Amygdala (tissue), 56 donors: ENCODE results near the gene GCN1.
"Not testable (repeated sequence)": the region's sequence is repeated elsewhere in the genome, so short reads cannot be mapped to it uniquely, and the experiment has no call there.

Source experiments
- DNase-seq, 56 donors: peaks; one replicate each; lab custom pipeline; 2025; lab: John Stamatoyannopoulos, UW

Gene GCN1

DNA sequence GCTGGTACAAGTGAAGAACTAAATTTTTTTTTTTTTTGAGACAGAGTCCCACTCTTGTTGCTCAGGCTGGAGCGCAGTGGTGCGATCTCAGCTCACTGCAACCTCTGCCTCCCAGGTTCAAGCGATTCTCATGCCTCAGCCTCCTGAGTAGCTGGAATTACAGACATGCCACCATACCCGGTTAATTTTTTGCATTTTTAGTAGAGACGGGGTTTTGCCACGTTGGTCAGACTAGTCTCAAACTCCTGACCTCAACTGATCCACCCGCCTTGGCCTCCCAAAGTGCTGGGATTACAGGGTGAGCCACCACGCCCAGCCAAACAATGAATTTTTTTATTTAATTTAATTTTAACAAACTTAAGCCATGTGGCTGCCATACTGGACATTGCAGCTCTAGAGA lies 1.2 kb downstream of the GCN1 start:
- not testable (repeated sequence) for DNase-seq

DNA sequence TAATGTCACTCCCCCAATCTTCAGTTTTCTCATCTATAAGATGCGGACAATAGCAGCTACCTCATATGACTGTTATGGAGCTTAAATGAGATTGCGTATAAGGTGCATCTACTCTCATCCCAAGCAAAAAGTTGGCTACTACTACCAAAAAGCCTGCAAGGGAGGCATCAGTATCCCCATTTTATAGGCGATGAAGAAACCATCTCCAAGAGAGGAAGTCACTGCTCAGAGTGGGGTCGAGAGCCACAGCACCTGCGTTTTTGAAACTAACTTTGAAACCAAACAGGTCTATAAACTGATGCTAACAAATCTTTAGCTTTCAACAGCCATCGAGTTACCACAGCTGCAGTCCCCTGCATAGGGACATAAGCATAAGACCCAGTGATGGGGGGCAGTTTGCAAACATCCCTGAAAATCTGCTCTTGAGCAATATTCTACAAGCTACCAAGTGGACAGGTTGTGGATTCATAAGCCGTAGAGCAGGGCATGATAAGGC lies 3.5 kb downstream of the GCN1 start:
- DNase-seq: no peak

DNA sequence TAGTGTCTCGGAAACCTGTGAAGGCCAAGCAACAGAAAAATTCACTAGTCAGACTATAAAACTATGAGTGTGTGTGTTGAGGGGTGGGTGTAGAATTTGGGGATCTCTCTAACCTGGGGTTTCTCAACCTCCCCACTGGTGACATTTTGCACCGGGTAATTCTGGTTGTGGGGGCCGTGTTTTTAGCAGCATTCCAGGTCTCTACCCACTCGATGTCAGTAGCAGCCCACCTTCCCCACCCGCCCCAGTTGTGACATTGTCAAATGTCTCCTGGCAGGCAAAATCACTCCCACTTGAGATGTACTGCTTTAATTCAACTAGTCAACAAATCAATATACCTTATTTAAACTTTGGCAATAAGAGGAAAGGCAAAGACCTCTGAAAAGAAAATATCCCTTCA lies 4.1 kb downstream of the GCN1 start:
- no peak for DNase-seq

DNA sequence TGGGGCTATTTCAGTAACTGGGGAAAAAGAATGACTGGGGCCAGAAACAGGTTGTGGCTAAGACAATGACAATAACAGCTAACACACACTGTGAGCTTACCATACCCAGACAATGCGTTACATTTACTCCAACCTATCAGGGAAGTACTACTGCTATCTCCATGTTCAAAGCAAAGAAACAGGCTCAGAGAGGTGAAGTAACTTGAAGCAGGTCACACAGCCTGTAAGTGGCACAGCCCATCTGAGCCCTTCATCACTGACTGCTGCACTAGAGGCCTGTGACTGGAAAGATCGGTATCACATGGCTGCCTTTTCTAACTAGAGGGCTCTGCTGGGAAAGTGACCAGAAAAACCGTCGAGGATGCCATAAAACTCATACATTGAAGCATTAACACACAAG lies 7.9 kb downstream of the GCN1 start:
- DNase-seq: no peak

DNA sequence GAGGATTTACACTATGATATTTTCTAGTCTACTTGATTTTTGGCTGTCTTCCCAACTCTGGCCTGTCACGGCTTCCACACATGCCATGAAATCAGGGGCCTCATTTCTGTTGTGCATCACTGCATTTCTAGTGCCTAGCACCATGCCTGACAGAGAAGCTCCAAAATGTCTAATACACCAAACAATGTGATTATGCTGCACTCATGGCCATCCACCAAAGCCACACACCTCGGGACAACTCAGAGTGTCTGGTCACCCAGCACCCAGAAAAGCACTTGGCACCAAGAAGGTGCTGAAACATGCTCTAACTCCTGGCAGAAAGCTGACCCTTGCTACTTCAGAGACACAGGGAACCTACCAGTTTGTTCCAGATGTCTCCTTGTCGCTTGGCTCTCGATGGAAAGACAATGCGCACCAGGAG lies 11.3 kb downstream of the GCN1 start:
- no peak for DNase-seq

DNA sequence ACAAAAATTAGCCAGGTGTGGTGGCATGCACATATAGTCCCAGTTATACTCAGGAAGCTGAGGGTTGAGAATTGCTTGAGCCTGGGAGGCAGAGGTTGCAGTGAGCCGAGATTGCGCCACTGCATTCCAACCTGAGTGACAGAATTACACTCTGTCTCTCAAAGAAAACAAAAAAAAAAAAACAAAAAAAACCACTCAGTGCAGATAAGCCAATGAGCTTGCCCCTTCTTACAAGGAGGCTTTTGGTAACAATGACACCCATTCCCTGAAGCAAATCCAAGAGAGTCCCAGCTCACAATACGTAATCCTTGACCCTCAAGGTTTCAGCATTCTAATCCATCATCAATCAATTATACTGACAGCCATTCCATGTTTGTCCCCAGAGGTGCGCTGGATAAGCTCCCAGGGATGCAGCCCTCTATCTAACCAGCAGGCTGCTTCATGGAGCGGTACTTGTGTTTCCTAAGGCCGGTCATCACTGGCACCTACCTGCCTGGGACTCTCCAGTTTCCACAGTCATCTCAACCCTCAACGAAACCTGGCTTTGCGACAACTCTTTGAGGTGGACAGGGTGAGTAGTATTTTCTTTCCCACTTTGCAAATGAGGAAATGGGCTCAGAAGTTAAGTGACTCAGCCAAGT lies 12.4 kb downstream of the GCN1 start:
- DNase-seq: no peak

DNA sequence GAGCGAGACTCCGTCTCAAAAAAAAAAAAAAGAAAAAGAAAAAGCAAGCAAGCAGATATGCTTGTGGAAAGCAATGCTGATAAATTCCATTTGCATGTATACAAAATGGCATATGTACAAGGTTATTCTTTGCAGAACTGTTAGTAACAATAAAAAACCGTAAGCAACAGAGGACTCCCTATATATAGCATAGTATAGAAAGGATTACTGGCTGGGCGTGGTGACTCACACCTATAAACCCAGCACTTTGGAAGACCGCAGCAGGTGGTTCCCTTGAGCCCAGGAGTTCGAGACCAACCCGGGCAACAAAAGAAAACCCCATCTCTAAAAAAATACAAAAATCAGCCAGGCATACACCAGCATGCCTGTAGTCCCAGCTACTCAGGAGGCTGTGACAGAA lies 13.5 kb downstream of the GCN1 start:
- no peak for DNase-seq

DNA sequence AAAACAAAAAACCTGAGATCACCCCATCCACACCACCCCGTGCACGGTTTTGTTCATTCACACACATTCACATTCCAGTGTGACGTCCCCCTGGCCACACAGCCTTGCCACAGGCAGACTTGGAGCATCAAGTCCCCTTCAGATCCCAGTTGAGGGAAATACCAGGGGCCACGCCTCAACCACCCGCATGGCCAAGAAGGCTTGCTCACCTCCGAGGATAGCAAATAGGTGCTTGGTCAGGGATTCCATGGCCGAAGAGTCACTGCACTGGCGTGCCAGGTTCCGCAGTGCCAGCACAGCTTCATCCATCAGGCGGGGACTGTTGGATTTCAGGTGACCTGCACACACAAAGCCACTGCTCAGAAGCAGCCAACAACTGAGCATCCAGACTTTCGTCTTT lies 19.0 kb downstream of the GCN1 start:
- DNase-seq: no peak

DNA sequence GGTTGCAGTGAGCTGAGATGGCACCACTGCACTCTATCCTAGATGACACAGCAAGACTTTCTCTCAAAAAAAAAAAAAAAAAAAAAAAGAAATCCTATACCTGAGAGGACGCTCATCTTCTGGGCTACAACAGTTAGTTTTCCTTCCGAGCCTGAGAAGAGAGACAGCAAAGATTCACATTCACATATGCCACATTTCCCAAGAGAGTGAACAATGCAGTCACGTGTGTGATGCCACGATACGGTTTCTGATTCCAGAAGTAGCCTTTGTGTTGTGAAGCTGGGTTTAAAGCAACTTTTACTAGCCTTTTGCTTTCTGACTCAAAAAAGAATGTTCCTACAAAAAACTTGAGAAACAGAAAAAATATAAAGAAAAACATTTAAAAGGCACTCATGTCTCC lies 19.5 kb downstream of the GCN1 start:
- no peak for DNase-seq

DNA sequence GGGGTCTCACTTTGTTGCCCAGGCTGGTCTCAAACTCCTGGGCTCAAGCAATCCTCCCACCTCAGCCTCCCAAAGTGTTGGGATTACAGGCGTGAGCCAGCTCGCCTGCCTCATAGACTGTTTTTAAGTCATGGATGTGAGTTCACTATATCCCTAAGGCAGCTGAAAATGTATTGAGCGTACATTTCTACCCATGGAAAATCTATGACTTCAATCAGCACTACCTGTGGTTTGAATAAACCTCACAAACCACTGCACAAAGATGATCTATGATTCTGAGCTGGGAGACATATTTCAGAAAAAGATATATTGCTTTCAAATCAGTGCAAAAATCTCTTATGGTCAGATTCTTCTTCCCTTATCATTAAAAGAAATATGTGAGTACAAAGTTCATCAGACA lies 22.5 kb downstream of the GCN1 start:
- DNase-seq: no peak

DNA sequence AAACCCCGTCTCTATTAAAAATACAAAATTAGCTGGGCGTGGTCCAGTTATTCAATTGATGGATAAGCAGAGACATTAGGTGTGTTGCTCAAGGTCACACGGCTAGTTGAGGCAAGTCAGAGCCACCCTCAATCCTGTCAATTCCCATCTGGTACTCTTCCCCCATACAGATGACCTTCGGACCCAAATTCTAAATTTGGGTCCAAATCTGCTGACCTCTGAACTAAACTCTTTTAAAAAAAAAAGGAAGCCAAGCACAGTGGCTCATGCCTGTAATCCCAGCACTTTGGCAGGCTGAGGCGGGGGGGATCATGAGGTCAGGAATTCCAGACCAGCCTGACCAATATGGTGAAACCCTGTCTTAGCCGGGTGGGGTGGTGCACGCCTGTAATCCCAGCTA lies 23.9 kb downstream of the GCN1 start:
- DNase-seq: no peak

DNA sequence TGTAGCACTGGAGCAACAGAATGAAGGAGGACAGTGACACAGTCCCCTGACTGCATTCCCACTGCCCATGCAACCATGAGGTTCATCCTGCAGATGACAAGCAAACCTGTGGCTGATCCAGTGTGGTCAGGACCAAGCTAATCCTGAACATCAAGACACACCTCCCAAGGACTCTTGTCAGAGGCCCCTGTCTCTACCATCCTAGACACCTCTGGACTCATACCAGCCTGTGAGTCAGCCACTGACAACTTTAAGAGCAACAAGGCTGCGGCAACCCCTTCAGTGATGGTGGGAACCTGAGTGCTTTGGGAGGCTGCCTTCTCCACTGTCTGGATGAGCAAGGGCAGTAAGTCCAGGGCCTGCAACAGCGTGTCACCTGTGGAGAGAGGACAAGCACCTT lies 24.6 kb downstream of the GCN1 start:
- no peak for DNase-seq

DNA sequence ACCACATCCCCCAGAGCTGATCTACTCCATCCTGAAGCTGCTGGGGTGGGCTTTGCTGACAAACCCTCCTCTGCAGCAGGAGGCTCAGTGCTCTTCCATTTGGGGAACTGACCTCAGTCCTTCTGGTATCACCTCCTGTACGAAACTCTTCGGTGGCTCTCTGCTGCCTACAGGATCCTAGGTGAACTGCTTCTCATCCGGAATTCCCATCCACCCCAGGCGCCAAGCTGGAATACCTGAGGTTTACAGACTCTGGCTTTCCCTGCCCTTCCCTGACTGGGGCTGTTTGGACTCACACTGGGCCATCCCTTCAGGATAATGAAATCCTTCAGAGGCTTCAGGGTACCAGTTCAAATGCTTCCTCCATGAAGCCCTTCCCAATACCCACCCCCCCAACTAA lies 26.2 kb downstream of the GCN1 start:
- no peak for DNase-seq

DNA sequence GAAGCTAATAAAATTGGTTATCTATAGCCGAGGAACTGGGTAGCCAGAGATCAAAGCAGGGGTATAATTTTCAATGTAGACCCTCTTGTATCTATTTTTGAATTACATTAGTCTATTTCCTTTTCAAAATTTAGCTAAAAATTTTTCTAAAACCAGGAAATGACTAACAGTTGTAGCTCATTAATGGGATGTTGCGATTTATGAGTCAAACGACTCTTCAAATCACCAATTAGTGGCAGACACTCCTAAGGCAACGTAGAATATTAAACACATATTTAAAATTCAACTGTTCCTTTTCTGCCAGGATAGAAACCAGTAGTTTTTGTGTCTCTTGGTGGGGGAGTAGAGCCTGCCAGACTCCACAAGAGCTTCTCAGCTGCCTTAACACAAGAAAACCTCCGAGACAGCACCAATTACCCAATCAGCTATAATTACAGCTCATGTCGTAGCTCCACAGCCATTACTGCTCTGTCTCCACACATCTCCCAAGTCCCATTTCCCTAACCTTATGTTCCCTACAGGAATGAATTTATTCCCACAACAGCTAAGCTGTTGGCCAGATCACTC lies 26.9 kb downstream of the GCN1 start:
- peak in 1 of 56 donors; percentile 17 for DNase-seq

DNA sequence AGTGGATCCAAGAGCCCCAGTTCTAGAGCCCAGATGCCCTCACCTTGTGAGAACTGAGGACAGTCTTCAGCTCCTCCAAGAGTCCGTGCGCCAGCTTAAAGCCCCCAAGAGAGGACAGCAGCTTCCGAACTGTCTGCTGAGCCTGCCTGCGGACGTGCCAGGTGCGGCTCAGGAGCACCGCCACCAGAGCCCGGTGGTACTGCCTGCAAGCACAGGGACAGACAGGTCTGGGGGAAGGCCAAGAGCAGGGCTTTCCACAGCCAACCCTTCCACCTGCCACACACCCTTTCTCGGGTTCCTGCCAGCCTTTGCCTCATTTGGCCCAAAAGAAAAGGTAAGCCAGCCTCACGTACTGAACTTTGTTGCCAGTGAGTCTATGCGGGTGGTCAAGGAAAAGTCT lies 30.2 kb downstream of the GCN1 start:
- DNase-seq: no peak

DNA sequence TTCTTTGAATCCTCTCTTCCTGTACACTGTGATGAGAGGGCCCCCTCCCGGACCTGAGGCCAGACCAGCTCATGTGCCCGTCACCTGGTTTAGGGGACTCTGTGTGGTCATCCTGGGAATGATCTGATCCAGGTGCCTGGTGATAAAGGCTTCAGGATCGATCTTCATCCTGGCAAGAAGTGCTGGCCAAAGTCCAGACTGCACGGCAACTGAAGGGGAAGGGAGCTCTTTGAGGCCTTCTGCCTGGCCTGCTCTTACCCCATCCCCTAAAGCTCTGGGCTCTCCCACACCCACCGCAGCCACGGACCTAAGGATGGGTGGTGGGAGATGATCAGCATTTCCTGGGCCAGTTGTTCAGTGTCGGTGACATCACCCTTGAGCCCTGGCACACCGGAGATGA lies 31.8 kb downstream of the GCN1 start:
- DNase-seq: no peak

DNA sequence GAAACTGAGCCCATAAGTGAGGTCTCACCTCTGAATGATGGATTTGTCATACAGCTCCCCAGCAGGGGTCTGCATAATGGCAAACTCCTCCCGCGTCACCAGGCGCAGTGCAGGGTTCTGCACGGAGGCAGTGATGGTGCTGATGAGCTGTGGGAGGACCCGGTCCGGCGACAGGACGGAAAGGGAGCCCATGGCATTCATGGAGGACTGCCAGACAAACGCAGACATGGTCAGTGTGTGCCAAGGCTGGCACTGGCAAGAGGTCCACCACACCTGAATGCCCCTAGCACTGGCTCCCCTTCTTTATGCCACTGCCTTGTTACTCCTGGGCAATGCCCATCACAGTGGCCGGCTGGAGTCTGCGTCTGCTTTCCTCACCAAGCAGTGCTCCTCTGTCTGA lies 32.7 kb downstream of the GCN1 start:
- no peak for DNase-seq

DNA sequence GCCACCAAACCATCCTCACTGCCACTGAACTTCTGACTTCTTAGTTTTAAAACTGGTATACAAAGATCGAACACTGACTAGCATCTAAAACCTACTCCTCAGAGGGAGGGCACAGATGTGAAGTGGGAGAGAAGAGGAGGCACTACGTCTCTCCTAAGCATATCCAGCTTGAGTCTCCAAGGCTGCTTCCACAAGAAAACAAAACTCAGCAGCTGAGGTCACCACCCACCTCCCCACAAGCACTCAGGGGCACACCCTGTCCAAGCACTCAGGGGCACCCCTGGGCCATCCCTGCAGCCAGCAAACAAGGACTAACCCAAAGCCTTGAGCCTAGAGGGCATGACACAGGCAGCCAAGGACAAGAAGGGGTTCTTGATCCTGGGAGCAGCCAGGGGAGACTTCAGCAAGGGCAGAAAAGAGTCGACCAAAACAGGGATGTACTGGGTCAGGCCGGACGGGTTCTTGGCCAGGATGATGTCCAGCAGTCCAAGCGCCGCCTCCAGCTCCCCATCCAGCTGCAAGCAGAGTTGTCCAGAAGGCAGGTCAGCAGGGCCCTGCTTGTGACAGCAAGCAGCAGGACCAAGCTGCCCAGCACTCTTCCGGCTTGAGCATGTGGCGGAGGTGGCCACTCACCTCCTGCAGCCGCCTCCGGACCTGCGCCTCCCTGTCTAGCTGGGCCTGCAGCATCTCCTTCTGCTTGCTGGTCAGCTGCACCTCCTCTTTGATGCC lies 34.8 kb downstream of the GCN1 start:
- no peak for DNase-seq

DNA sequence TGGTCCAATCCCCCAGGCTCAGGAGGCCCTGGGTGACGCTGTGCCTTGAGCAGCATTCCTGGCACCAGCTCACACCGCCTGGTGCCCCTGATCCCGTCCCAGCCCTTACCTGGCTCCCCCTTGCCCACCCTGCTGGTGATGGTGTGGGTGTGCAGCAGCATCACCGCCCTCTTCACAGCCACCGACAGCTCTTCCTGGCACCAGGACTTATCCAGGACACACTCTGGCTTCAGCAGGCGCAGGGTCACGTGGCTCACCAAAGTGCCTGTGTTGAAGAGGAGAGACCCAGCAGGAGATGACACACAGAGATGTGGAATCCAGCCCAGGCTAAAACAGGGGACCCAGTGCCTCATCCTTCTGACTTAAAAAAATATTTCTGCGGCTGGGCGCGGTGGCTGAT lies 36.2 kb downstream of the GCN1 start:
- no peak for DNase-seq

DNA sequence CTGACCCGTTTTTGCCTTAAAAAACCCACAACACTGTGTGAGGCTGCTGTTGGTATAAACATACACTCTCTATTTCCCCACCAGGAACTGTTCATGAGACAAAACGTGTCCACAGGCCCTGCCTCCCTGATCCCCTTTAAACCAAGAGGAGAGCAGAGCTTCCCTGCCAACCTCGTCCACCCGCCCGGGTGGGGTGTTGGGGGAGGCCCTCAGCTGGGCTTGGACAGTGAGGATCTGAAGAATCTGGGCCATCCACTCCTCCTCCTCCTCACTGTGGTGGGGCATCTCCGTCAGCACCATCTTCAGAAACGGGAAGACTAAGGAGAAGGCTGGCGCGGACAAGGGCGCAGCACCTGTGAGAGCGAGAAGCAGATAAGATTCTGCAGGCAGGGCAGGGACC lies 36.8 kb downstream of the GCN1 start:
- no peak for DNase-seq

DNA sequence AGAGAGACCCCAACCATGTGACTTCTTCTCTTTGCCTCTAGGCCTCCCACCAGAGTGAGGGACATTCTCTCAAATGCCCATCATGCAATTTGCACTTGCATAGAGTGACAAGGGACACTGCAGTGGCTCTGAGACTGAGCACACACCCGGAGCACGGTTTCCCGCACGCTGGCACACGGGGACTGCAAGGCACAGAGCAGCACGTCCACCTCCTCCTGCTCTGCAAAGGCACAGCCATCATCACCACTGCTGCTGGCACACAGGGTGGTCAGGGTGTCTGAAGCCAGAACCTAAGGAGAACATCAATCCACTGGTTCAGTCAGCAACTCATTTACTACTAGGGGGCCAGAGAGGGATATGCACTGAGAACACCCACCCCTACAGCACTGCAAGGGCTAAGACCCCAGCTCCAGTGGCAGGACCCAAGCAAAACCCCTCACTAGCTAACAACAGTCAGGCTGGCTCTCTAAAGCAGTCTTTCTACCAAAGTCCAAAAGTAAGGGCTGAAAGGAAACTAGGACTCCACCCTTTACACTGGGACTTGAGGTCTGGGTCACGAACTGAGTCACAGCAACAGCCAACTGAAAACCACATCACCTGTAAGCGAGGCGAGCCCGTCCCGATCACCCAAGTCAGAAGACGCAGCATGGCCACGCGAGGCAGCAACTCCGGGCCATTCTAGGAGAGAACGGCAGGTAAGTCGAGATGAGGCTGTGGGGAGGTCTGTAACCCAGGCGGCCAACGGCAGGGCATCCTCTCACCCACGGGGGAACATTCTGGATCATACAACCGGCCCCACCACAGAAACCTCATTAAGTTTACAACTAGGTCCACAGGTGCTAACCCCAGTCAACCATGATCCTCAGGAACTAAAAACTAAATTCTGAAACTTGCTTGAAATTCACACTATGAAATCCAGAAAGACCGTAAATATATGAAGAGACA lies 37.9 kb downstream of the GCN1 start:
- DNase-seq: no peak
